HUES64 (cell line): ENCODE results near the gene NTMT2. TPM values are rescaled to one million over a fixed set of nuclear protein-coding genes. Genes with fewer than 3 reads are reported as not detected.
"Not testable (repeated sequence)": the region's sequence is repeated elsewhere in the genome, so short reads cannot be mapped to it uniquely, and the experiment has no call there.

ENCODE experiments used
- H3K27ac ChIP-seq: 2 replicates; pipeline ENCODE4 v1.7.0; 2013; ENCODE audit warnings: low read depth, low read length, inconsistent platforms
- H3K27me3 ChIP-seq: 2 replicates; pipeline ENCODE4 v1.6.1; 2013; ENCODE audit warnings: mild to moderate bottlenecking, low read length; ENCODE audit not compliant: insufficient read depth
- H3K36me3 ChIP-seq: 2 replicates; pipeline ENCODE4 v1.6.1; 2013; ENCODE audit warnings: mild to moderate bottlenecking, low read length; ENCODE audit not compliant: insufficient read depth
- H3K4me1 ChIP-seq: 2 replicates; pipeline ENCODE4 v1.6.1; 2013; ENCODE audit warnings: mild to moderate bottlenecking, low read length, moderate library complexity; ENCODE audit not compliant: insufficient read depth
- H3K4me3 ChIP-seq: 2 replicates; pipeline ENCODE4 v1.5.1; 2013; ENCODE audit warnings: mild to moderate bottlenecking, low read length, moderate library complexity
- H3K9ac ChIP-seq: 2 replicates; pipeline ENCODE4 v1.6.1; 2013; ENCODE audit warnings: mild to moderate bottlenecking, low read depth, low read length
- H3K9me3 ChIP-seq: 2 replicates; pipeline ENCODE4 v1.6.1; 2013; ENCODE audit warnings: low read depth, low read length; ENCODE audit not compliant: insufficient read depth
- WGBS: fragments of 150-250, 120-280 bp; methylation state at CpG from one replicate; pipeline ENCODE4 v1.1.7; 2013; ENCODE audit warnings: missing lambda C conversion rate; 5-methylcytosine and 5-hydroxymethylcytosine counted together
- polyA plus RNA-seq, 2 experiments: library from polyadenylated mRNA; stranded (reverse); fragments of 50-300 nt; gene quantifications; one replicate each; pipeline ENCODE4 v1.2.3, GENCODE V29; 2013

NTMT2 gene
- polyA plus RNA-seq (2013, experiment 1 of 2) = 0.65 TPM
- 0.82 TPM for polyA plus RNA-seq (2013, experiment 2 of 2)

DNA sequence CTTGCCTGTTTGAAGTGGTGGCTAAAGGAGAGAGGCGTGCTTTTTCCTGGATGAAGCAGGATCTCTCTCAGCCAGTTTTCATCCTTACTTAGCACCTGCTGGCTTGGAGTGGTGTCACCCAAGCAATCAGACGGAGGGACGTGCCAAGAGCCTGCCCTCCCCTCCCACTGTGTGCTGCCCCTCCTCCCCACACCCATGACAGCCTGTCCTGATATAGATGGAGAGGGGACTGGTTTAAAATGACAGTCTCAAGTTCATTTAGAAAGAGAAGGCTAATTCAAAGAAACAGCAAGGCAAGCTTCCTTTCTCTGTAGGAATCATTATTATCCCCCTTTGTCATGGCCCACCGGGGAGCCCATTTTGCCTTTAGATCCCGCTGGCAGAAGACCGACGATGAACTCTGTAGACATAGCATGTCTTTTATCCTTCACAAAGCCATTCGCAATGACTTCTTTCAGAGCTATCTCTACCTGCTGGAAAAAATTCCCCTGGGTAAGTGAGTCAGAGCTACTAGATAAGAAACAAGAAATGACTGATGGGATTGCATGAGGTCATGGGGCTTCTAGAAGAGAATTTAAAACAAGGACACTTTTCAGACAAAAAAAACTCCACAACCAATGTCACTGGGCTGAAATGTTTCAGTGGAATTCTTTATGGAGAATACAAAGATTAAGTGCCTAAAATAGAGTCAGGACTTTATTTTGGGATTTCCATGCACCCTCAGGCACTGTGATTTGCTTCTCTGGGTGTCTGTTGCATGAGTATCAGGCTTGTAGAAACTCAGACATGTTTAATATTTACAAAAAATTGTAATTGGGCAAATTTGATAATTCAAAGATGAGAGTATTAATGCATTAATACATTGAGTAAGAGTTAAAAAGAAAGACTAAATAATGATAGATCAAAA, at the start of gene NTMT2:
NTMT2 (plus strand) TSS at position 190 of the 907 bp plus-strand sequence; CDS start at position 339, 149 bp downstream.
- Histone ChIP-seq H3K9me3 (no peaks in the 10 kb centered on the region), H3K9ac (no peak within 1 kb of the TSS), H3K27ac (peak within 1 kb of the TSS; percentile 63; the same call in 1 of the 2 replicates), H3K27me3 (peaks cover 34% of the 10 kb centered on the region; the same call in 1 of the 2 replicates), H3K4me3 (peak within 1 kb of the TSS; percentile 17; the same call in 1 of the 2 replicates), H3K4me1 (peaks cover 21% of the 10 kb centered on the region), H3K36me3 (no peaks in the 10 kb centered on the region)
- WGBS = 3% methylated on average over 7 of the region's 8 CpGs

DNA sequence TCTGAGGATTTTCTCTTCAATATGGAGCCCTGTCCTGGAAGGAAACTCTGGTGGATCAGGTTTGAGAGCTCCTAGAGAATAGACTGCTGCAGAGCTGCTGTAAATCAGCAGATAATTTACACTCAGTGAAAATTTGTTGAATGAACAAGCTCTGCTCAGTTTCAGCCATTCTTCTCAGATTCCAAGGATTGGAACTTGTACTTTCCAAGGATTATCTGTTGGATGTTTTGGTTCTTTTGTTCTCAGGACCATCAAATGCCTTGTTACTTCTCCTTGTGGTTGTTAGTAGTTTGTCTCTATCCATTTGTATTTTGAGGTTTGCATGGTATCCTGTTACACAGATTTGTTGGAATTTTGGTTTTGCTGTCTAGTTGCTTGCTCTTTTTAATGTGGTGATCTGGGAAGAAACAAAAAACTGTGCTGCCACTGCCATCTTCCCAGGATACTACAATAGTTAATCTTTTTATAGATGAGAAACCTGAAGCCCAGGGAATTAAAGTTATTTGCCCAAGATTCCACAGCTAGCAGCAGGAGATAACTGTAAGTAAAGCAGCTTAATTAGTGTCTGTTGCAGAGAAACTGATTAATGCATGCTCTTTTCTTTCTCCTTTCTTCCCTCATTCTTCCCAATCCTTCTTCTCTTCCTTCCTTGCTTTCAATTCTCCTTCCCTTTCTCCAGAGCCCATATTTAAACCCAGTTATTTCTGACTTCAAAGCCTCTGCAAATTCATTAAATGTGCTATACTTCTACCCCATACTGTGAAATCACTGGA, 49.6 kb upstream of the NTMT2 start:
- Histone ChIP-seq H3K36me3 (no peaks in the 10 kb centered on the region), H3K9ac (no peak overlapping the region), H3K9me3 (no peaks in the 10 kb centered on the region), H3K27me3 (no peaks in the 10 kb centered on the region; the same call in 1 of the 2 replicates), H3K4me1 (peaks cover 22% of the 10 kb centered on the region), H3K27ac (no peak overlapping the region), H3K4me3 (no peak overlapping the region)

DNA sequence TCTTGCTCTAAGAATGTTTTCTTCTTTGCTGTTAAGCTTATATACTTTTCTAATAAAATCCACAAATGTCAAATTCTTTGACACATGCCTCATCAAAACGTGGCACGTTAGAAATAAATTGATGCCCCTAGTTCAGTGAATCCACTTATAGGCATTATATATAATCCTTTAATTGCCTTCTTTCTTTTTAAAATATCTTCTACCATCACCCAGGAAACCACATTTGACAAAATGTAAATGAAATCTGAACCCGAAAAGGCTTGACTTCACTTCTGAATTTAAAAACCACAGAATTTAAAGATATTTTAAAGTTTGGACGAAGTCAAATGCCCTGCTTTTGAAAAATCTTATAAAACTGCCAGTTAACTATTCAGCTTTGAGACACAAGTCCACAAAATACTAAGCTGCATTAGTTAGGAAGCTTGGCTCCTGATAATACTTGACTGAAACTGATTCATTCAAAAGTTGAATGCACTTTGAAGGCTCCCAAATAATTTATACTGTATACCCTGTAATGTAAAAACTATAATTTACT, 48.9 kb upstream of the NTMT2 start:
- Histone ChIP-seq H3K4me3 (no peak overlapping the region), H3K9me3 (no peaks in the 10 kb centered on the region), H3K36me3 (no peaks in the 10 kb centered on the region), H3K4me1 (peaks cover 22% of the 10 kb centered on the region), H3K27ac (no peak overlapping the region), H3K27me3 (no peaks in the 10 kb centered on the region; the same call in 1 of the 2 replicates), H3K9ac (no peak overlapping the region)
- 90% methylated on average over 4 of the region's 4 CpGs for WGBS

DNA sequence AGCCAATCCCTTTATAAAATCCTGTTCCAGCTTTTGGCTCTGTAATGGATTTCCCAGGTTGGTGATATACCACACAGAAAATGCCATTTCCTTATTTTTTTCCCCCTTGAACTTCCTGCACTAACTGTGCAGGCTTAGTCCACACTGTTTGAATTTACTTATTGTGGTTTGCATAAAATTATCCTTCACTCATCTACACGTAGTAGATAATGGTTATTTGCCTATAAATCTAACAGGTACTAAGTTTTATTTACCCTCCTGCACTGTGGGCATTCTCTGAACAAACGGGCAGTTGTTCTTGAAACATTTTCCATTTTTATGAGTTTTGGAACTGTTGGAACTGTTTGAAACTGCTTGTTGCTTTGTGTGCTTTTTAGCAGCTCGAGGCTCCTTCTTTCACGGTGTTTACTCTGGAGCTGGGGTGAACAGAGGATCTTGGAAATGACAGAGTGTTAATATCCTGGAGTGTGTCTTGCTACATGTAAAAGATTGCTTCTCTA, 48.3 kb upstream of the NTMT2 start:
- H3K27me3 ChIP-seq = no peaks in the 10 kb centered on the region; the same call in 1 of the 2 replicates
- no peaks in the 10 kb centered on the region for H3K9me3 ChIP-seq
- peaks cover 22% of the 10 kb centered on the region for H3K4me1 ChIP-seq
- H3K27ac ChIP-seq = no peak overlapping the region
- H3K36me3 ChIP-seq = no peaks in the 10 kb centered on the region
- 93% methylated on average over 4 of the region's 4 CpGs for WGBS
- H3K9ac ChIP-seq = no peak overlapping the region
- no peak overlapping the region for H3K4me3 ChIP-seq

DNA sequence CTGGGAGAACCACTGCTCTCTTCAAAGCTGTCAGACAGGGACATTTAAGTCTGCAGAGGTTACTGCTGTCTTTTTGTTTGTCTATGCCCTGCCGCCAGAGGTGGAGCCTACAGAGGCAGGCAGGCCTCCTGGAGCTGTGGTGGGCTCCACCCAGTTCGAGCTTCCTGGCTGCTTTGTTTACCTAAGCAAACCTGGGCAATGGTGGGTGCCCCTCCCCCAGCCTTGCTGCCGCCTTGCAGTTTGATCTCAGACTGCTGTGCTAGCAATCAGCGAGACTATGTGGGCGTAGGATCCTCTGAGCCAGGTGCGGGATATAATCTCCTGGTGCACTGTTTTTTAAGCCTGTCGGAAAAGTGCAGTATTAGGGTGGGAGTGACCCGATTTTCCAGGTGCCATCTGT, 32.6 kb upstream of the NTMT2 start:
- not testable (repeated sequence) for H3K9ac ChIP-seq, H3K27ac ChIP-seq, H3K36me3 ChIP-seq, H3K27me3 ChIP-seq, H3K4me3 ChIP-seq, H3K4me1 ChIP-seq
- peaks cover 10% of the 10 kb centered on the region; the same call in 1 of the 2 replicates for H3K9me3 ChIP-seq
- WGBS = 95% methylated on average over 8 of the region's 8 CpGs

DNA sequence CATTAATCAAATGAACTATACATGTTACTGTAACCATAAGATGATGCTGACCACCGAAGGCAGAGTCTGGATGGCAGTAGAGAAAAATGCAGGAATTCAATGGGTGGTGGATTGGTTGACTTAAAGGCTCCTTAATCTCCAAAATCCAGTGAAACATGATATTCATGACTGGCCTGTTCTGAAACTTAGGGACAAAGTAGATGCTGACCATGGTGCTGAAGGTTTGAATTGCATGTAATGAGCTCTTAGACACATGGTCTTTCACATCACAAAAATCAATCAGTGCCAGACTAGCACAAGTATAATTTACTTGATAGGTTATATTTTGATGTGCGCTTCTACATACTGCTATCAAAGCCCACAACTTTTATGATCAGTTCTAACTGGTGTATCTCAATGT, 30.9 kb upstream of the NTMT2 start:
- Histone ChIP-seq H3K27ac (no peak overlapping the region), H3K27me3 (no peaks in the 10 kb centered on the region), H3K36me3 (no peaks in the 10 kb centered on the region), H3K4me1 (no peaks in the 10 kb centered on the region), H3K9me3 (peaks cover 10% of the 10 kb centered on the region; the same call in 1 of the 2 replicates), H3K9ac (no peak overlapping the region), H3K4me3 (no peak overlapping the region)
- 92% methylated on average over 1 of the region's 2 CpGs for WGBS

DNA sequence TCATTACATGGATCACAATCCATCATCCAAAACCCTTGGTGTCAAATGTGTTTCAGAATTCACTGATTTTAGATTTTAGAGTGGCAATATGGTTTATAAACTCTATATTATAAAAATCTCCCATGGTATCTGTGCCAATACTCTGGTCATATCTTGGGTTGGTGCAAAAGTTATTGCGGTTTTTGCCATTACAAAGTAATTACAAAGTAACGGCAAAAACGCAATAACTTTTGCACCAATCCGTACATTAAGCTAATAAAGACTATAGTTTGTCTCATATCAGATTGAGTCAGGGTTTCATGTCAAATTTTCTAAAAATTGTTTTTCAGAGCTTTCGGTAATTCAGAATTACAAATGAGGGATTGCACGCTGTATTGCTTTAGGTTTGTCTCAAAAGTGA, 23.4 kb upstream of the NTMT2 start:
- Histone ChIP-seq H3K4me1 (peaks cover 5% of the 10 kb centered on the region; the same call in 1 of the 2 replicates), H3K4me3 (no peak overlapping the region), H3K27me3 (no peaks in the 10 kb centered on the region), H3K9ac (no peak overlapping the region), H3K9me3 (no peaks in the 10 kb centered on the region), H3K27ac (no peak overlapping the region), H3K36me3 (no peaks in the 10 kb centered on the region)
- 96% methylated on average over 6 of the region's 6 CpGs for WGBS

DNA sequence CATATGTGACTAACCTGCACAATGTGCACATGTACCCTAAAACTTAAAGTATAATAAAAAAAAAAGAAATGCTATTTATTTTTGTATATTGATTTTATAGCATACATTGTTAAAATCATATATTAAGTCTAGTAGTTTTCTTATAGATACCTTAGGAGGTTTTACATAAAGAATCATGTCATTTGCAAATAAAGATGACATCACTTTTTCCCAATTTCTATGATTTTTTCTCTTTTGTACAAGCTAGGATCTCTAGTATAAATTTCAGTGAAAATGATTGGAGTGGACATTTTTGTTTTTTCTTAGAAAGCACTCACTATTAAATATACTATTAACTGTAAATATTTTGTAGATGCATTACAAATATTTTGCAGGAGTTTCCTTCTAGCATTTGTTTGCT, 20.5 kb upstream of the NTMT2 start:
- Histone ChIP-seq H3K36me3 (no peaks in the 10 kb centered on the region), H3K27ac (no peak overlapping the region), H3K4me3 (no peak overlapping the region), H3K9ac (no peak overlapping the region), H3K27me3 (no peaks in the 10 kb centered on the region), H3K4me1 (peaks cover 5% of the 10 kb centered on the region; the same call in 1 of the 2 replicates), H3K9me3 (no peaks in the 10 kb centered on the region)

DNA sequence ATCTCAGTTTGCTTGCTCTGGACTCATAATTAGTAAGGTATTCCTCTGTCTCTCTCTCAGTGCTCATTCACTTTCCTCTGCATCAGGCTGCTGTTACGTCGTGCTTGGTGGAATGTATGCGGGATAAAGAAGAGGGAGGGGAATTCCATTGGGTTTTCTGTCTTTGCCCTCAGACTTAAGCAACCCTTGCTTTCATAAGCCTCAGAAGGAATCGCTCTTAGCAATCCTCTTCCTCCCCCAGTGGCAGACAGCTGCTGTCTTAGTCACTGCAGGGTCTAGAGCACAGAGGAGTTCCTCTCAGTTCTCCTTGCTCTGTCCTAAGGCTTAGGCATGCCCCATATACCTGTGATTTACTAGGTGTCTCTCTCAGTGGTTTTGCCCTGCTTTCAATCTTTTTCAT, 19.1 kb upstream of the NTMT2 start:
- Histone ChIP-seq H3K27ac (no peak overlapping the region), H3K36me3 (no peaks in the 10 kb centered on the region), H3K4me1 (peaks cover 11% of the 10 kb centered on the region; the same call in 1 of the 2 replicates), H3K9ac (no peak overlapping the region), H3K9me3 (no peaks in the 10 kb centered on the region), H3K4me3 (no peak overlapping the region), H3K27me3 (no peaks in the 10 kb centered on the region)
- 13% methylated on average over 2 of the region's 4 CpGs for WGBS

DNA sequence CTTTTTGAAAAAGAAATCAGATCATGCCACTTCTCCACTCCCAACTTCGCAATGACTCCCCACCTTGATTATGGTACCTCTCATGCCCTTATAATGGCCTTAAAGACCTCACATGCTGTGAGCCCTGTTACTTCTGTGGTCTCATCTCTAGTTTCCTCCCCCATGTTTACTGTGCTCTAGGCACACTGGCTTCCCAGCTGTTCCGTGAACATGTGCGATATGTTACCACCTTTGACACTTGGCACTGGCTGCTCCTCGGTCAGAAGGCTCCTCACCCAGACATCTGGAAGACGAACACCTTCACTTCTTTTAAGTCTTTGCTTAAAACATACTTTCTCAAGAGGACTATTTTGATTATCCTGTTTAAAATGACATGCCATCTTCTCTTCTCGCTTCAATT, 14.3 kb upstream of the NTMT2 start:
- H3K9me3 ChIP-seq = no peaks in the 10 kb centered on the region
- H3K9ac ChIP-seq = no peak overlapping the region
- H3K27me3 ChIP-seq = no peaks in the 10 kb centered on the region
- no peaks in the 10 kb centered on the region for H3K36me3 ChIP-seq
- WGBS = 88% methylated on average over 6 of the region's 6 CpGs
- H3K4me1 ChIP-seq = peaks cover 19% of the 10 kb centered on the region
- H3K4me3 ChIP-seq = no peak overlapping the region
- H3K27ac ChIP-seq = no peak overlapping the region

DNA sequence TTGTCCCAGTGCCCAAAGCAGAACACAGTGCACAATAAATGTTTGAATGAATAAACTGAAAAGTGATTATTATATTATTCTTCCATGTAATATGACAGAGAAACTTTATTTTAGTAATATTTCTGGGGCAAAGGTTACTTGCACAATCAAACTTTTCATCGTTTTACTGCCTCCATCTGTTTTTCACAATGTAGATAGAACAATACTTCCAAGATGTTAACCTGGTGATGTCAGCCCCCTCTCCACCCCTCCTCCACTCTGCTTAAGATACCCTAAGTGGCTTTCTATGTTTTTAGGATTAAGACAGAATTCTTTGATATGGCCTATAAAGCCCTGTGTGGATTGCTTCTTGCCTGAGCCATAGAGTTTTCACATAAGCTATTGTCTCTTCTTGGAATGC, 13.8 kb upstream of the NTMT2 start:
- peaks cover 17% of the 10 kb centered on the region for H3K4me1 ChIP-seq
- H3K27ac ChIP-seq = no peak overlapping the region
- no peaks in the 10 kb centered on the region for H3K9me3 ChIP-seq
- no peaks in the 10 kb centered on the region for H3K27me3 ChIP-seq
- no peak overlapping the region for H3K9ac ChIP-seq
- WGBS = 77% methylated on average over 1 of the region's 1 CpG
- H3K4me3 ChIP-seq = no peak overlapping the region
- H3K36me3 ChIP-seq = no peaks in the 10 kb centered on the region
